GM21723 (cell line): Measurements from ENCODE around the gene HIRA.
"Not testable (repeated sequence)": the region's sequence is repeated elsewhere in the genome, so short reads cannot be mapped to it uniquely, and the experiment has no call there.

Experiments used
- ATAC-seq: cut with Tn5 transposase; IDR thresholded peaks from one replicate; pipeline ENCODE4 v1.9.1; 2021; ENCODE audit warnings: mild to moderate bottlenecking, moderate library complexity; ENCODE audit not compliant: unreplicated experiment

Gene HIRA

GRCh38 chr22:19386248-19386647, 45.3 kb downstream of the HIRA start:
- no peak for ATAC-seq

DNA sequence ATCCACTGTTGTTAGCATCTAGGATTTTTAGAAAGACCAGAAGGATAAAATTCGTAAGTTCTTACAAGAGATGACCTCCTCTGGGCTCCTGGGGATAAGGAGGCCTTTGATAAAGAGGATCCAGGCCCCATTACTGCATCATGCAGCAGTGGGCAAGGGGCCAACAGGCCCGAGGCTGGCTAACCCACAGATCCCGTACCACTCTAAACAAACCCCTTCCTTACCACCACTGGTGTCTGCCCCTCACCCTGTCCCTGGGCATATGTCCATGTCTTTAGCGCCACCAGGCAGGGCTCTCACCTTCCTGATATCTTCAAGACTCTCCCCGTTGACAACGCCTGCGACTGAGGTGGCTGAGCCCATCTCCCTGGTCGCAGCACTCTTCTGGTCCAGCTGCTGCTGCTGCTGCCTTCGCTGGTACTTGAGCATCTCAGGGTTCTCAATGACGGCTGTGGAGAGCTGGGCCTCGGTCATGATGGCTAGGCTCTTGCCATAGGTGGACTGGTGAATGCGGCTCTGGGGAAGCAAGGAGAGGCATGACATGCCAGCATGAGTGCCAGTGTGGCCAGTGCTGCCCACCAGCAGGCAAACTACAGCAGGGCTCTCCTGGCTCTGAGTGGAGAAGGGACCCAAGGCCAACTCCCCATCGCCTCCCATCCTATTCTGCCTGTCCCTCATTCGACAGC, 46.2 kb downstream of the HIRA start:
- no peak for ATAC-seq

GRCh38 chr22:19383292-19383691, 48.2 kb downstream of the HIRA start:
- ATAC-seq, result no peak

DNA sequence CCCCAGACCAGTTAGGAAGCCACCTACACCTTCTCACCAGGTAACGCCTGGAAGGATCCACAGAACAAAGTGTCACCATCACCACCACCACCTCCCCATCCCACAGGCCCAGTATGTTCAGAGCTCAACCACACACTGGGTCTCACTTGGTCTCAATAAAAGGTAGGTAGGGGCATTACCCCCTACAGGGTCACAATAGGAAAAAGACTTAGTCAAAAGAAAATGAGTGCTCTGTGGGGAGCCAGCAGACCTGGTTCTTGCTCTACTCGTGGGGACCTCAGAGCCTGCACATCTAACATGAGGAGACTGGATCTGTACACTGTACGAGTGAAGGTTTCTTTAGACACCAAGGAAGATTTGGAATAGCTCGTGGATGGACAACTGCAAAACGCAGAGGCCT, 49.3 kb downstream of the HIRA start:
- ATAC-seq, result no peak

DNA sequence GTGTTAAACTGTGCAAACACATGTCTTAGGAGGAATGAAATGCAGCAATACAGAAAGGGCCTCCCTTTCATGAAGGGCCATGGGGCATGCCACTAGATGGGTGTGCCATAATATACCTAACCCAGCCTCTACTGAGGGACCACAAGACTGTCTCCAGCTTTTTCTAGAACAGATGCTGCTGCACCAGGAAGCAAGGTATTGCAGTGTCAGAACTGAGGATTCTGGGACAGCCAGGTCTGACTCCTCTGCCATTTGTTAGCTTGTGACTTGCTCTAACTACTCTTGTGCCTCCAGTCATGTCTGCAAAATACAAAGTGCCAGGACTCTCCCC, 53.2 kb downstream of the HIRA start:
- ATAC-seq, result no peak

DNA sequence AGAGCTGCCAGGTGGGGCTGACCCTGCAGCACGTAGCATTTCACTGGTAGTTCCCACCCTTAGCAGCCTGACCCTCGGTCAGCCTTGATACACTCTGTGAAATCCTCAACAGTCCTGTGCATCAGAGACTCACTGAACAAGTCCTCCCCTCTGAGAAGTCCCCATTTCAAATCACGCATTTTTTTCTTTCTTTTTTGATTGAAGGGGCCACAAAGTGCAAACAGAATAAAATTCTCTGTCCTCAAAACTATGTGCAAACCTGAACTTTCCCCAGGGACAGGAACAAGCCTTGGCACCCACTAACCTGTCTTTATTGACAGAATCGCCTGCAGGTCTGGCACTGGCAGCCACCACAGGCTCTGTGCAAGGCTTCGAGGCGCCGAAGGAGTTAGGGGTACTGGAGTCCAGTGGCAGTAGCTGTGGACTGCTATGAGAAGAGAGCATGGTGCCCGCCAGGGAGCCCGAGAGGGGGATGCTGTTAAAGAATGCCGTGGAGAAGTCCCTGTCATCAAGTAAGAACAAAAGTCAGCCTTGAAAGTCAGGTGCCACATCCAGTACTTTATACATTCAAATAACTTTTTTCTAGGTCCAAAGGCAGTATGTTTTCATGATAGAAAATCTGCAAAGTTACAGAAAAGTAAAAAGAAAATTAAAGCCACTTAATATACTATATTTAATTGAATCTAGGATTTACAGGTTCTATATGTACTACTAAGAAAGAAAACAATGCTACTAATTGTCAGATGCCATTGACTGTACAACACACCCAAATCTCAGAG, 53.8 kb downstream of the HIRA start:
- no peak for ATAC-seq

DNA sequence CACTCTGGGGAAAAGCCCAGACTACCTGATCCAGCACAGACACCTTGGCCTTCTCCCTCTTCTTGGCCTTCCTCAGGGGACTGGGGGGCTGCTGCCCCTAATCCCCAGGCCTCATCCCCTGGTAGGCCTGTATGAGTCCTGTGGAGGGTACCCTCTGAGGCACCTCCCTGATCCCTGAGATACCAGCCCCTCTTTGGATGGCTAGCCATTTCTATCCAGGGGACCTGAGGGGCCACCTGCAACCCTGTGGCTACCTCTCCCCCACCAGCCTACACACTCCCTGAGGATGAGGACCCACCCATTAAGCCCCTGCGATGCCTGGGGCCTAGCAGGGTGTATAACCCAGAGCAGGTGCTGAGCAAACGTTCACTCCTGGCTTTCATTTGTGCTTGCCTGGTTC, 54.6 kb downstream of the HIRA start:
- no peak for ATAC-seq

DNA sequence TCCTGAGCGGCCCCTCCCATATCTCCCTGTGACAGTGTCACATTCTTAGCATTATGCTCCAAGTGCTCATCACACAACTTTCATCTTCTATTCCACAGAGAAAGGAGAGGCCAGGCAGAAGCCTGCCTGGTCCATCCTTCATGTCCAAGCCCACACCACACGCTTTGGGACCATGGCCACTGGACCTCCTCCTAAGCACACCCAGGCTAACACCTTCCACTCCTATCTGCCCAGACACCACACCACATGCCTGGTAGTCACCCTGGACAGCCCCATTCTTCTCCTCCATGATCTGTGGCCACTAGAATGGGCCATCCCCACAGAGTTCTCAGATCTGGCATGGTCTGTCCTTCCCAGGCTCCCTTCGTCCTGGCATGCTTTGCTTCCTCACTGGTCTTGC, 55.3 kb downstream of the HIRA start:
- ATAC-seq, result no peak

GRCh38 chr22:19375435-19375834, 56.1 kb downstream of the HIRA start:
- no peak for ATAC-seq

DNA sequence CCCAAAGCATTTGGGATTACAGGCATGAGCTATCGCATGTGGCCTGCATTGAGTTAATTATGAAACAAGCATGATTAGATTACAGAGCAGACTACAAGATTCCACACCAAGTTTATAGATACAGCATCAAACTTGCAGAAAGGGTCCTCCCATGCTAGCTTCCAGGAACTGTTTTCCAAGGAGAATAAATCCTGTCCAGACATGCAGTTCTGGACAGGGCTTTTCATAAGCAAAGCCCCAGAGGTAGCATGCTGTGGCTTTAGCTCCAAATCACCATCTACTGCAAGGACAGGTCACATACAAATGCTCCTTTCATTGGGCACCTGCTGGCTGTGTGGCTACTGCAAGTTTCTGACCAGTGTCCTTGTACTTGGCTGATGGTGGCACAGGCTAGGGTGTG, 57.1 kb downstream of the HIRA start:
- no peak for ATAC-seq

DNA sequence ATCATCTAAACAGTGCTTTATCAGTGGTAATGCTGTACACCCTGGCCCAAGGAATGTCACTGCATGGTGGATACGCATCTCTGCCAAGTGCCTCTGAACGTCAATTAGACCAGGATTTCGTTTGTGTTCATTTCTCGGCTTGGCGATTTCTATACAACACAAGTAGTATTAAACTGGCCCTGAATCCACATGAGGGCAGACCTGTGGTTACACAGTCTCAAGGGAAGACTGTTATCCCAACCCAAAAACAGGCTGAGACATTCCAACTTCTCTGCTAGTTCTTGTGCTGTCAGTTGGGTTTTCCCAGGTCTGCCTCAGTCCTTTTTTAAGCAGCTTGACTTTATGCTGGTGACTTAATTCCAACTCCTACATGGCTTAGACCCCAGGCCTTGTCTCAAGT, 58.1 kb downstream of the HIRA start:
- ATAC-seq, result no peak

- ATAC-seq, result no peak
These were observed 59.6 kb downstream of the HIRA start for GRCh38 chr22:19371893-19372292.

GRCh38 chr22:19368876-19369275, 62.7 kb downstream of the HIRA start:
- no peak for ATAC-seq

DNA sequence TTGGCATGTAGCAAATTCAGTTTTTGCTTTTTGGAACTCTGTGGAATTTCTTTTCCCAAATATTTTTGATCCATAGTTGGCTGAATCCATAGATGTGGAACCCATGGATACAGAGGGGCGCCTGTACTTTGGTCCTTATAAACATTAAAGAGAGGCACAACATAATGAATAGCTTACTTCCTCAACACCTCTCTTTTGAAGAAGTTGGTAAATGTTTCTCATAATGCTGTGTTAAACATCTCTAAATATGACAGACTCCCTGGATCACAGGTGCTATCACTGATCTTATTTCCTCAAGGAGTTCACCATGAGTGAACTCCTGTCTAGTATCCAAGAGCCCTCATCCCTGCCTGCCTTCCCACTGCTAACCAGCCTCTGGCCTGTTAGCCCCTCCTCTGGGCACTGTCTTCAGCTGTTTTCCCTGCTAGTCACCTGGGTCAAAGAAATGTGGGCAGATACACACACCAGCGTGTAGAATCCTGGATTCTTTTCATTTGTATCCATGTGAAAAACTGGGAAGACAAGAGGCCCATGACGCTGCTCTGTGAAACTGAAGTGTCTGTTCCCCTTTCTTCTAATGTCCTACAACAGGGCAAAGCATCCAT, 63.7 kb downstream of the HIRA start:
- ATAC-seq, result no peak

- not testable (repeated sequence) for ATAC-seq
These were observed 68.0 kb downstream of the HIRA start for GRCh38 chr22:19363541-19363940.

DNA sequence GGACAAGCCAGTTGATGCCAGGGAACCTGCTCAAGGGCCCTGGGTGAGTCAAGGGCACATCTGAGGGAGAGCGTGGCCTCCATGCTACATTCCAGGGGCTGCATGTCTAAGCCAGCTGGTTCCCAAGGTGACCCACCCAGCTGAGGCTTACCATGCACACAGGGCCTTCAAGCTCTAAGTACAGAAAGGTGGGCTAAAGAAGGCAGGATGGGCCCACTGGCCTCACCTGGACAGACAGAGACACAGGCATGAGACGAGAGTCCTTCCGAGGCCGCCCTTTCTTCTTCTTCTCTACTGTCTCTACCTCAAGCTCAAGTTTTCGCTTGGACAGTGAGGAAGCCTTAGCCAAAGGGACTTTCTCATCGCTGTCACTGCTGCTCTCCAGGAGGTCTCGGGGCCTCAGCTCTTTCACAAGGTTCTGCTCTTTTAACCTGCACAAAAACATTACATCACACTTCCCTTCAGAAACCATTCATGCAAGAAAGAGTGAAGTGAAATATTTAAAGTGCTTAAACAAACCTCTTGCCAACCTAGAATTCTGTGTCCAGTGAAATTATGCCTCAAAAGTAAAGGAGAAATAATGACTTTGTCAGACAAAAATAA, 69.9 kb downstream of the HIRA start:
- ATAC-seq, result peak; percentile 80

GRCh38 chr22:19360862-19361261, 70.7 kb downstream of the HIRA start:
- ATAC-seq, result no peak

DNA sequence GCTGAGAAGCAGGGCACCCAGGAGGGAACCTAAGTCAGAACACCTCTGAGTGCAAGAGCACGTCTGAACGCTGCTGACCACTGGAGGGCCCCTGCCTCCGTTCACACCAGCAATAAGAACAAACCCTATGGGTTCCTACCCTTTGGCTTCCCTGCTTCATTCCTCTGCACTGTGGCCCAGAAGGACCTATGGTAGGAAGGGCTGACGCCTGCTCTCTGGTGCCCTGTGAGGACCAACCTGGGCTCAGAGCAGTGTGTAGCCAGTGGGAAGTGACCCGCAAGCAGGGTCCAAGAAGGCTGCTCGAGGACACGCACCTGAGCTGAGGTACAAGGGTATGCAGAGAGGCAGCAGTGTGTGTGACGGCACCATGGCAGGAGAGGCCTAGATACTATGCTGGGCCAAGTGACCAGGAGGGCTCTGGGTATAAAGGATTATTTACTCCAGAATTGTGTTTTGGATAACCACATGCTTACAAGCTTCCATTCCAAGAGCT, 71.2 kb downstream of the HIRA start:
- no peak for ATAC-seq

DNA sequence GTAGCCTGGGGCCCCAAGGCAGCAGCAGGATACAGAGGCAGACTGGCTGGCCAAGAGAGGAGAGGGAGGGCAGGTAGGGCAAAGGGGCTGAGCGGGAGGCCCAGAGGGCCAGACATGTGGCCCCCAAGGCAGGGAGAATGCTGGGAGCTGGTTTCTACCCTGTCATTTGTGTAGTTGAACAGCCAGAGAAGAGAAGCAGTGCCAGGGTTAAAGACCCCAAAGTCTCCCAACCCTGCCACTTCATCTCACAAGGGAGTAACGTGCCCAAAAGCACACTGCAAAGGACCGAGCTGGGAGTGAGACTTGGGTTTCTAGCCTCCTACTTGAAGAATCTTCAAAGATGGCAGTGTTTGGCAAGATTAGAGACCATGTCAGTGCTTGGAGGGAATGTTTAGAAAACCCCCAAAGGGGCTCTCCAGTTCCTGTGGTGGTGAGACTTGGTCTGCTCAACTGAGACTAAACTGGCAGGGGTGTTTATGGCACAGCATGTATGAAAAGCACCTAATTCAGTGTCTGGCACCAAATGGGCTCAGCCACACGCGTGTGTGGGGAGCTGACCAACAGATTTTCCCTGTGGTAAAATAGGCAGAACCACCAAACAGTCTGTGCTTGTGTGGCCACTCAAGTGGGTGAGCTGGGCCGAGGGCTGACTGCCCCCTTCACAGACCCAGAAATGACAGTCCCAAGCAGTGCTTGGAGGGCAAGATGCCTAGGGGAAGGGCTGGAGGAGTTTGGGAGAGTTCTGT, 71.8 kb downstream of the HIRA start:
- no peak for ATAC-seq

DNA sequence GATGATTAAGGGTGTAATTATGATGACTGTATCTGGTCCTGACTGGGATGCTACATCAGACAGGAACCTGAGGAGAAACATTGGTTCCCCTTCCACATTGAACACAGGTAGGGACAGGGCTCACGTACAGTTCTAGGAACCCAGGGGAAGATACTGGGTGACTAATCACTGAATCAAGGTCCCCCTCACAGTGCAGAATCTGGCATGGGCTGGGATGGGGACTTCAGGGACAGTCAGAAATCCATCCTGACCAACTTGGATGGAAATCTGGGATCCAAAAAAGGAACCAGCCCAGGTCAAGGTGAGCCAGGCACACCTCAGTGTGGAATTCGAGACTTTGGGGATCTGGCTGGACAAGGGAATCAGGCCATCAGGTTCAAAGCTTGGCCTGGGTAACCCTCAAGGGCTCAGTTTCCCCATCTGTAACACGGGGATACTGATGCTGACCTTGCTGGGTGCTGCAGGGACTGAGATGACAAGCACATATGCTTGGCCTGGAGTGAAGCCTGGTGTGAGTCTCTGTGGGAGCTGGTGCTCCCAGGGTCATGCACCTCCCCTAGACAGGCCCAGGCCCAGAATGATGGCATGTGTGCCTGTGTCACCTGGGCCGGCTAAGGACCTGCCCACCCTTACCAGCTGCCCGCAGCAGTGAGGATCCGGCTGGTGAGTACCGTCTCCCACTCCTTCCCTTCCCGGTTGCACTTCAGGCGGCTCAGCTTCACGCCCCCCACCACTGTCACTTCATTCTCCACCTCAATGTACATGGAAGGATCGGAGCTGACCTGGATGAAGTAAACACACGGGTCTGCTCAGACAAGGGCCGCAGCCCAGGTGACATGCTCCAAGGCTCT, 72.6 kb downstream of the HIRA start:
- ATAC-seq, result no peak
